ENCODE measurements around the gene ZNF512B.

ZNF512B gene

DNA sequence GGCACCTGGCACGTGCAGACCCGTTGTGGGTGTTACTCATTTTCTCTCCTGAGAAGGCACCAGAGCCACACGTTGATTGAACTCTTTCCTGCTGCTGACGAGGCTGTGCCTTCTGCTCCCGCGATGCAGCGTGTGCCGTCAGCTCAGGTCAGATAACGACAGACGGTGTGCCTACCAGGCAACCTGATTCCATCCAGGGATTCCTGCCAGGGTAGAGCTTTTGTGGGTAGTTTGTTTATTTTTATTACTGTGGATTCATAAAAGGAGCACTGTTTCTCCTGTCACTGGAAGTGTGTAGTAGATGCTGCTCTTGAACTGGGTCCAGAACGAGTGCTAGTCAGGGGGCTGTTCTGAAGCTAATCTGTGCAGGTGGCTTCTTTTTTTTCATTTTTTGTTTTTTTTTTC, 31.9 kb upstream of the ZNF512B start (continued):
- TF ChIP-seq ZNF404 (tag by site-specific recombination; IDR thresholded peaks at IDR 0.05) (no peak), WT1 (tag by site-specific recombination; IDR thresholded peaks at IDR 0.05) (peak; percentile 71), ZNF473 (tag by site-specific recombination; IDR thresholded peaks at IDR 0.05) (no peak), HOXD13 (CRISPR knock-in tag; IDR thresholded peaks at IDR 0.05; ENCODE audit: borderline replicate concordance) (no peak), ZIC2 (tag by site-specific recombination; IDR thresholded peaks at IDR 0.05) (peak; percentile 93), ZNF169 (tag by site-specific recombination; IDR thresholded peaks at IDR 0.05) (no peak), ZNF626 (tag by site-specific recombination; IDR thresholded peaks at IDR 0.05) (no peak), OVOL3 (tag by site-specific recombination; IDR thresholded peaks at IDR 0.05) (peak; percentile 59; the same call in 1 of the 2 replicates)
- TF ChIP-seq, protein P1, sequence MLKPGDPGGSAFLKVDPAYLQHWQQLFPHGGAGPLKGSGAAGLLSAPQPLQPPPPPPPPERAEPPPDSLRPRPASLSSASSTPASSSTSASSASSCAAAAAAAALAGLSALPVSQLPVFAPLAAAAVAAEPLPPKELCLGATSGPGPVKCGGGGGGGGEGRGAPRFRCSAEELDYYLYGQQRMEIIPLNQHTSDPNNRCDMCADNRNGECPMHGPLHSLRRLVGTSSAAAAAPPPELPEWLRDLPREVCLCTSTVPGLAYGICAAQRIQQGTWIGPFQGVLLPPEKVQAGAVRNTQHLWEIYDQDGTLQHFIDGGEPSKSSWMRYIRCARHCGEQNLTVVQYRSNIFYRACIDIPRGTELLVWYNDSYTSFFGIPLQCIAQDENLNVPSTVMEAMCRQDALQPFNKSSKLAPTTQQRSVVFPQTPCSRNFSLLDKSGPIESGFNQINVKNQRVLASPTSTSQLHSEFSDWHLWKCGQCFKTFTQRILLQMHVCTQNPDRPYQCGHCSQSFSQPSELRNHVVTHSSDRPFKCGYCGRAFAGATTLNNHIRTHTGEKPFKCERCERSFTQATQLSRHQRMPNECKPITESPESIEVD (tag by site-specific recombination; IDR thresholded peaks at IDR 0.05), result no peak
- TF ChIP-seq, protein P2, sequence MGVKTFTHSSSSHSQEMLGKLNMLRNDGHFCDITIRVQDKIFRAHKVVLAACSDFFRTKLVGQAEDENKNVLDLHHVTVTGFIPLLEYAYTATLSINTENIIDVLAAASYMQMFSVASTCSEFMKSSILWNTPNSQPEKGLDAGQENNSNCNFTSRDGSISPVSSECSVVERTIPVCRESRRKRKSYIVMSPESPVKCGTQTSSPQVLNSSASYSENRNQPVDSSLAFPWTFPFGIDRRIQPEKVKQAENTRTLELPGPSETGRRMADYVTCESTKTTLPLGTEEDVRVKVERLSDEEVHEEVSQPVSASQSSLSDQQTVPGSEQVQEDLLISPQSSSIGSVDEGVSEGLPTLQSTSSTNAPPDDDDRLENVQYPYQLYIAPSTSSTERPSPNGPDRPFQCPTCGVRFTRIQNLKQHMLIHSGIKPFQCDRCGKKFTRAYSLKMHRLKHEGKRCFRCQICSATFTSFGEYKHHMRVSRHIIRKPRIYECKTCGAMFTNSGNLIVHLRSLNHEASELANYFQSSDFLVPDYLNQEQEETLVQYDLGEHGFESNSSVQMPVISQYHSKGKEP (tag by site-specific recombination; IDR thresholded peaks at IDR 0.05), result peak; percentile 73
- TF ChIP-seq, protein P3, sequence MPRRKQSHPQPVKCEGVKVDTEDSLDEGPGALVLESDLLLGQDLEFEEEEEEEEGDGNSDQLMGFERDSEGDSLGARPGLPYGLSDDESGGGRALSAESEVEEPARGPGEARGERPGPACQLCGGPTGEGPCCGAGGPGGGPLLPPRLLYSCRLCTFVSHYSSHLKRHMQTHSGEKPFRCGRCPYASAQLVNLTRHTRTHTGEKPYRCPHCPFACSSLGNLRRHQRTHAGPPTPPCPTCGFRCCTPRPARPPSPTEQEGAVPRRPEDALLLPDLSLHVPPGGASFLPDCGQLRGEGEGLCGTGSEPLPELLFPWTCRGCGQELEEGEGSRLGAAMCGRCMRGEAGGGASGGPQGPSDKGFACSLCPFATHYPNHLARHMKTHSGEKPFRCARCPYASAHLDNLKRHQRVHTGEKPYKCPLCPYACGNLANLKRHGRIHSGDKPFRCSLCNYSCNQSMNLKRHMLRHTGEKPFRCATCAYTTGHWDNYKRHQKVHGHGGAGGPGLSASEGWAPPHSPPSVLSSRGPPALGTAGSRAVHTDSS (tag by site-specific recombination; IDR thresholded peaks at IDR 0.05), result no peak

DNA sequence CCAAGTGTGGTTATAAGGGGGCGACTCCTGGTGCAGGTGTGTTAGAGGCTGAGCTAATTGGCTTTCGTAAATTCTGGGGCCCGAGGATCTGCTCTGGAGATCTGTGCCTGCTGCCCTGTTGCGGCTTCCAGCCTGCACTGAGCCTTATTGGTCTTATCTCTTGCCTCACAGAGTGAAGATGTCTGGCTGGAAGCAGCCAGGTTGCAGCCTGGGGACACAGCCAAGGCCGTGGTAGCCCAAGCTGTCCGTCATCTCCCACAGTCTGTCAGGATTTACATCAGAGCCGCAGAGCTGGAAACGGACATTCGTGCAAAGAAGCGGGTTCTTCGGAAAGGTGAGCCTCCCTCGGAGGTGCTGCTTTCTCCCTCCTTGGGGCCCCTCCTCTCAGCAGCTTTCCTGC, 31.2 kb upstream of the ZNF512B start:
- POLR2A ChIA-PET, result interaction anchor here (1.0 to 1.1 kb wide), 3 partner anchors 20 to 136 kb away, joined by 3 to 5 read pairs (median 4); partner anchors contain the start of genes PRPF6 and TPD52L2
- Histone ChIP-seq H3K27ac (ENCODE audit: extremely low read depth, low read depth, low read length) (no peak overlapping the region), H3K4me3 (ENCODE audit: low read depth, low read length) (no peak overlapping the region), H3K36me3 (ENCODE audit: control insufficient read depth in 2 of 2, insufficient read depth in 1 of 2, low read length in 2 of 2) (peaks cover 40 to 79% of the 10 kb centered on the region in 2 experiments), H3K4me1 (ENCODE audit: control insufficient read depth, insufficient read depth, low read length) (no peaks in the 10 kb centered on the region; the same call in 1 of the 2 replicates), H3K9me3 (ENCODE audit: control insufficient read depth, insufficient read depth, low read depth, low read length) (no peaks in the 10 kb centered on the region)
- CTCF ChIA-PET, result interaction anchor here (0.6 to 1.5 kb wide), 4 partner anchors 19 to 44 kb away, joined by 3 to 7 read pairs (median 4); partner anchors contain the start of gene PRPF6
- no peak for TF ChIP-seq ZIC2 (tag by site-specific recombination; IDR thresholded peaks at IDR 0.05)
- TF ChIP-seq, protein P4, sequence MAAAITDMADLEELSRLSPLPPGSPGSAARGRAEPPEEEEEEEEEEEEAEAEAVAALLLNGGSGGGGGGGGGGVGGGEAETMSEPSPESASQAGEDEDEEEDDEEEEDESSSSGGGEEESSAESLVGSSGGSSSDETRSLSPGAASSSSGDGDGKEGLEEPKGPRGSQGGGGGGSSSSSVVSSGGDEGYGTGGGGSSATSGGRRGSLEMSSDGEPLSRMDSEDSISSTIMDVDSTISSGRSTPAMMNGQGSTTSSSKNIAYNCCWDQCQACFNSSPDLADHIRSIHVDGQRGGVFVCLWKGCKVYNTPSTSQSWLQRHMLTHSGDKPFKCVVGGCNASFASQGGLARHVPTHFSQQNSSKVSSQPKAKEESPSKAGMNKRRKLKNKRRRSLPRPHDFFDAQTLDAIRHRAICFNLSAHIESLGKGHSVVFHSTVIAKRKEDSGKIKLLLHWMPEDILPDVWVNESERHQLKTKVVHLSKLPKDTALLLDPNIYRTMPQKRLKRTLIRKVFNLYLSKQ (tag by site-specific recombination; IDR thresholded peaks at IDR 0.05; ENCODE audit: borderline replicate concordance), result no peak
- TF ChIP-seq, protein P5, sequence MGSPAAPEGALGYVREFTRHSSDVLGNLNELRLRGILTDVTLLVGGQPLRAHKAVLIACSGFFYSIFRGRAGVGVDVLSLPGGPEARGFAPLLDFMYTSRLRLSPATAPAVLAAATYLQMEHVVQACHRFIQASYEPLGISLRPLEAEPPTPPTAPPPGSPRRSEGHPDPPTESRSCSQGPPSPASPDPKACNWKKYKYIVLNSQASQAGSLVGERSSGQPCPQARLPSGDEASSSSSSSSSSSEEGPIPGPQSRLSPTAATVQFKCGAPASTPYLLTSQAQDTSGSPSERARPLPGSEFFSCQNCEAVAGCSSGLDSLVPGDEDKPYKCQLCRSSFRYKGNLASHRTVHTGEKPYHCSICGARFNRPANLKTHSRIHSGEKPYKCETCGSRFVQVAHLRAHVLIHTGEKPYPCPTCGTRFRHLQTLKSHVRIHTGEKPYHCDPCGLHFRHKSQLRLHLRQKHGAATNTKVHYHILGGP (tag by site-specific recombination; IDR thresholded peaks at IDR 0.05), result no peak
- TF ChIP-seq ZNF600 (tag by site-specific recombination; IDR thresholded peaks at IDR 0.05), result peak; percentile 10; the same call in 1 of the 2 replicates

DNA sequence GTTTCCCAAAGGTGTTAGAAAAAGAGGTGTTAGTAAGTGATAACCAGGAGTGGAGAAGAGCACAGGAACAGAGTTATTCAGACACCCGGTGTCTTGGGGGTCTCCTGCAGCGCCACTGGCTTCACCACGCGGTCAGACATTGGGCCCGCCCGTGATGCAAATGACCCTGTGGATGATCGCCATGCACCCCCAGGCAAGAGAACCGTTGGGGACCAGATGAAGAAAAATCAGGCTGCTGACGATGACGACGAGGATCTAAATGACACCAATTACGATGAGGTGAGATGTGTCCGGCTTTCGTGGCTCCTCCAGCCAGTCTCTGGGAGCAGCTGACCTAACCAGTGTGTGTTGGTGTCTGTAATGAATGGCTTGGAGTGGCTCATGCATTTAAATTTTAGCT, 13.2 kb upstream of the ZNF512B start:
- Histone ChIP-seq H3K9me3 (ENCODE audit: control insufficient read depth, insufficient read depth, low read depth, low read length) (no peaks in the 10 kb centered on the region), H3K4me3 (ENCODE audit: low read depth, low read length) (no peak overlapping the region), H3K4me1 (ENCODE audit: control insufficient read depth, insufficient read depth, low read length) (peaks cover 13% of the 10 kb centered on the region), H3K27ac (ENCODE audit: extremely low read depth, low read depth, low read length) (no peak overlapping the region), H3K36me3 (ENCODE audit: control insufficient read depth in 2 of 2, insufficient read depth in 1 of 2, low read length in 2 of 2) (peaks cover 32 to 52% of the 10 kb centered on the region in 2 experiments; a peak in 2 of 3 replicates)
- ChIA-PET POLR2A (interaction anchor here (0.6 kb wide), 2 partner anchors 25 to 117 kb away, joined by 3 read pairs; no protein-coding TSS in a partner anchor), CTCF (interaction anchor here (0.7 to 3.8 kb wide), 3 partner anchors 137 to 1007 kb away, joined by 3 to 18 read pairs (median 5); no protein-coding TSS in a partner anchor)
- TF ChIP-seq, protein P6, sequence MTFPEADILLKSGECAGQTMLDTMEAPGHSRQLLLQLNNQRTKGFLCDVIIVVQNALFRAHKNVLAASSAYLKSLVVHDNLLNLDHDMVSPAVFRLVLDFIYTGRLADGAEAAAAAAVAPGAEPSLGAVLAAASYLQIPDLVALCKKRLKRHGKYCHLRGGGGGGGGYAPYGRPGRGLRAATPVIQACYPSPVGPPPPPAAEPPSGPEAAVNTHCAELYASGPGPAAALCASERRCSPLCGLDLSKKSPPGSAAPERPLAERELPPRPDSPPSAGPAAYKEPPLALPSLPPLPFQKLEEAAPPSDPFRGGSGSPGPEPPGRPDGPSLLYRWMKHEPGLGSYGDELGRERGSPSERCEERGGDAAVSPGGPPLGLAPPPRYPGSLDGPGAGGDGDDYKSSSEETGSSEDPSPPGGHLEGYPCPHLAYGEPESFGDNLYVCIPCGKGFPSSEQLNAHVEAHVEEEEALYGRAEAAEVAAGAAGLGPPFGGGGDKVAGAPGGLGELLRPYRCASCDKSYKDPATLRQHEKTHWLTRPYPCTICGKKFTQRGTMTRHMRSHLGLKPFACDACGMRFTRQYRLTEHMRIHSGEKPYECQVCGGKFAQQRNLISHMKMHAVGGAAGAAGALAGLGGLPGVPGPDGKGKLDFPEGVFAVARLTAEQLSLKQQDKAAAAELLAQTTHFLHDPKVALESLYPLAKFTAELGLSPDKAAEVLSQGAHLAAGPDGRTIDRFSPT (tag by site-specific recombination; IDR thresholded peaks at IDR 0.05), result no peak
- TF ChIP-seq ZBTB8A (tag by site-specific recombination; IDR thresholded peaks at IDR 0.05), result no peak
- TF ChIP-seq RBAK (tag by site-specific recombination; IDR thresholded peaks at IDR 0.05), result no peak
- no peak for TF ChIP-seq ZNF843 (tag by site-specific recombination; IDR thresholded peaks at IDR 0.05)
- no peak for TF ChIP-seq ZSCAN23 (tag by site-specific recombination; IDR thresholded peaks at IDR 0.05)
- TF ChIP-seq MYNN (tag by site-specific recombination; IDR thresholded peaks at IDR 0.05; ENCODE audit: borderline replicate concordance), result no peak
- TF ChIP-seq, protein P7, sequence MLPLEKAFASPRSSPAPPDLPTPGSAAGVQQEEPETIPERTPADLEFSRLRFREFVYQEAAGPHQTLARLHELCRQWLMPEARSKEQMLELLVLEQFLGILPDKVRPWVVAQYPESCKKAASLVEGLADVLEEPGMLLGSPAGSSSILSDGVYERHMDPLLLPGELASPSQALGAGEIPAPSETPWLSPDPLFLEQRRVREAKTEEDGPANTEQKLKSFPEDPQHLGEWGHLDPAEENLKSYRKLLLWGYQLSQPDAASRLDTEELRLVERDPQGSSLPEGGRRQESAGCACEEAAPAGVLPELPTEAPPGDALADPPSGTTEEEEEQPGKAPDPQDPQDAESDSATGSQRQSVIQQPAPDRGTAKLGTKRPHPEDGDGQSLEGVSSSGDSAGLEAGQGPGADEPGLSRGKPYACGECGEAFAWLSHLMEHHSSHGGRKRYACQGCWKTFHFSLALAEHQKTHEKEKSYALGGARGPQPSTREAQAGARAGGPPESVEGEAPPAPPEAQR (tag by site-specific recombination; IDR thresholded peaks at IDR 0.05), result no peak
- no peak for TF ChIP-seq ZNF501 (tag by site-specific recombination; IDR thresholded peaks at IDR 0.05)

Measured in HEK293 (cell line).